Sigmoid colon (tissue), 3 donors: Measurements from ENCODE around the gene LIPH.

Experiments used
- CTCF ChIP-seq, 4 experiments: fragments of 450-650 bp in 3 of 4; fragments of 200-600 bp in 1 of 4; IDR thresholded peaks; one replicate each; pipeline ENCODE4 v1.5.1; 2016 to 2019; ENCODE audit warnings: antibody characterized with exemption in 4 of 4, mild to moderate bottlenecking in 3 of 4, moderate library complexity in 2 of 4
- POLR2A ChIP-seq, 2 donors: fragments of 450-650 bp; IDR thresholded peaks; one replicate each; pipeline ENCODE4 v1.6.1; 2016; ENCODE audit warnings: antibody characterized with exemption in 2 of 2, mild to moderate bottlenecking in 2 of 2, moderate library complexity in 2 of 2

GRCh38 chr3:185560676-185561075 is 8.3 kb upstream of the LIPH start:
- TF ChIP-seq CTCF (IDR thresholded peaks at IDR 0.05) (no peak), POLR2A (IDR thresholded peaks at IDR 0.05) (no peak)
